Measurements from ENCODE around the gene C5AR1.
A peak's percentile ranks its signal among the peaks of the same experiment; 100 is the strongest.

Gene C5AR1

GRCh38 chr19:47274071-47274890, 35.4 kb upstream of the C5AR1 start, which contains the start of gene INAFM1 (continued):
- peak; percentile 30; the same call in 1 of the 2 replicates for TF ChIP-seq PRDM10 (tag by site-specific recombination; IDR thresholded peaks at IDR 0.05)
- no peak for TF ChIP-seq ZNF830 (tag by site-specific recombination; IDR thresholded peaks at IDR 0.05; ENCODE audit: low read depth)
- no peak; the same call in 1 of the 2 replicates for TF ChIP-seq MZF1 (tag by site-specific recombination; IDR thresholded peaks at IDR 0.05; ENCODE audit: borderline replicate concordance)
- no peak for TF ChIP-seq GLIS2 (tag by site-specific recombination; IDR thresholded peaks at IDR 0.05)
- no peak for TF ChIP-seq HOXC10 (CRISPR knock-in tag; IDR thresholded peaks at IDR 0.05)
- no peak for TF ChIP-seq ZNF837 (tag by site-specific recombination; IDR thresholded peaks at IDR 0.05)
- TF ChIP-seq KLF10 (tag by site-specific recombination; IDR thresholded peaks at IDR 0.05): peak; percentile 62
- TF ChIP-seq ZBTB48 (tag by site-specific recombination; IDR thresholded peaks at IDR 0.05): no peak
- TF ChIP-seq BCL6B (tag by site-specific recombination; IDR thresholded peaks at IDR 0.05): no peak
- no peak for TF ChIP-seq ZSCAN16 (tag by site-specific recombination; IDR thresholded peaks at IDR 0.05)
- TF ChIP-seq ZNF138 (tag by site-specific recombination; IDR thresholded peaks at IDR 0.05; ENCODE audit: borderline replicate concordance): no peak
- TF ChIP-seq ZBTB8A (tag by site-specific recombination; IDR thresholded peaks at IDR 0.05): no peak; the same call in 1 of the 2 replicates
- TF ChIP-seq SCRT1 (tag by site-specific recombination; IDR thresholded peaks at IDR 0.05; ENCODE audit: borderline replicate concordance): no peak
- TF ChIP-seq ZNF585B (tag by site-specific recombination; IDR thresholded peaks at IDR 0.05): no peak
- TF ChIP-seq ZNF560 (tag by site-specific recombination; IDR thresholded peaks at IDR 0.05; ENCODE audit: borderline replicate concordance): no peak
- TF ChIP-seq KLF8 (tag by site-specific recombination; IDR thresholded peaks at IDR 0.05): peak; percentile 97
- no peak for TF ChIP-seq ZNF654 (tag by site-specific recombination; IDR thresholded peaks at IDR 0.05; ENCODE audit: low read depth)
- TF ChIP-seq ZNF148 (tag by site-specific recombination; IDR thresholded peaks at IDR 0.05; ENCODE audit: borderline replicate concordance): no peak
- no peak for TF ChIP-seq ZNF157 (tag by site-specific recombination; IDR thresholded peaks at IDR 0.05)
- TF ChIP-seq PRDM4 (tag by site-specific recombination; IDR thresholded peaks at IDR 0.05): no peak
- peak; percentile 67 for TF ChIP-seq SP2 (tag by site-specific recombination; IDR thresholded peaks at IDR 0.05)
- no peak for TF ChIP-seq ZNF221 (tag by site-specific recombination; IDR thresholded peaks at IDR 0.05; ENCODE audit: borderline replicate concordance)
- TF ChIP-seq GLIS1 (tag by site-specific recombination; IDR thresholded peaks at IDR 0.05): no peak; the same call in 1 of the 2 replicates
- TF ChIP-seq GLI4 (tag by site-specific recombination; IDR thresholded peaks at IDR 0.05): no peak
- no peak for TF ChIP-seq CTCF (tag by site-specific recombination; IDR thresholded peaks at IDR 0.05)
- no peak for TF ChIP-seq ZNF311 (tag by site-specific recombination; IDR thresholded peaks at IDR 0.05; ENCODE audit: borderline replicate concordance)
- no peak for TF ChIP-seq ZNF426 (tag by site-specific recombination; IDR thresholded peaks at IDR 0.05)
